ENCODE measurements around the gene NASP.

The NASP gene

DNA sequence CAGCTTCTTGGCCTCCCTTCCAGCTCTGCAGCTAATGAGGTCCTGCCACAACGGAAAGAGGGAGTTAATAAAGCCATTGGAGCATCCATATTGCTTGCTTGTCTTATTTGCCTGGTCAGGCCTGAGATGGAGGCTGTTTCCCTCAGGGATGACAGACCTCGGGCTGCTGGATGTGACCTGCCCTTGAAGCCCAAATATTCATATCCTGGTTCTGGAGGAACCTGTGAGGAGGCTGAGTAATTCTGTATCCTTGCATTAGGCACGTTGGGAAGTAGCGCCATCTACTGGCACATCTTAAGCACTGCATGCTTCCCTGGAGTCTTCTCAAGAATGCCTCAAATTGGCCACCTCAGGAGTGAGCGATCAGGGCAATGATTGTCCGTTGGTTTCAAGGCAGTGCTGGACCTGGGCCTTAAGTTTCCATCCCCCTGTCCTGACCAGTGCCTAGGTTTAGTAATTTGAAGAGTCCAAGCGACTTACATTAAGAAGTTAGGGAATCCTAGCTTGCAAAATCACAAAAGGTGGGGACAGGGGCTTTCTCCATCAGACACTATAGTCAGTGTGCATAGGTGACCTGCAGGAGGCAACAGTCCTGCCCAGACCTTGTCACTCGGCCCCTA, 13.8 kb upstream of the NASP start:
- no peak overlapping the region for H3K4me3 ChIP-seq (ENCODE audit: low read length)
- TF ChIP-seq, protein P1, sequence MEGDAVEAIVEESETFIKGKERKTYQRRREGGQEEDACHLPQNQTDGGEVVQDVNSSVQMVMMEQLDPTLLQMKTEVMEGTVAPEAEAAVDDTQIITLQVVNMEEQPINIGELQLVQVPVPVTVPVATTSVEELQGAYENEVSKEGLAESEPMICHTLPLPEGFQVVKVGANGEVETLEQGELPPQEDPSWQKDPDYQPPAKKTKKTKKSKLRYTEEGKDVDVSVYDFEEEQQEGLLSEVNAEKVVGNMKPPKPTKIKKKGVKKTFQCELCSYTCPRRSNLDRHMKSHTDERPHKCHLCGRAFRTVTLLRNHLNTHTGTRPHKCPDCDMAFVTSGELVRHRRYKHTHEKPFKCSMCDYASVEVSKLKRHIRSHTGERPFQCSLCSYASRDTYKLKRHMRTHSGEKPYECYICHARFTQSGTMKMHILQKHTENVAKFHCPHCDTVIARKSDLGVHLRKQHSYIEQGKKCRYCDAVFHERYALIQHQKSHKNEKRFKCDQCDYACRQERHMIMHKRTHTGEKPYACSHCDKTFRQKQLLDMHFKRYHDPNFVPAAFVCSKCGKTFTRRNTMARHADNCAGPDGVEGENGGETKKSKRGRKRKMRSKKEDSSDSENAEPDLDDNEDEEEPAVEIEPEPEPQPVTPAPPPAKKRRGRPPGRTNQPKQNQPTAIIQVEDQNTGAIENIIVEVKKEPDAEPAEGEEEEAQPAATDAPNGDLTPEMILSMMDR (conservative IDR thresholded peaks at IDR 0.05; ENCODE audit: low read length), result peak; percentile 99
- DNase-seq (ENCODE audit: low read depth), result peak; percentile 72

GRCh38 chr1:45570631-45571030, 13.2 kb upstream of the NASP start:
- DNase-seq (ENCODE audit: low read depth), result no peak
- TF ChIP-seq, protein P1 (conservative IDR thresholded peaks at IDR 0.05; ENCODE audit: low read length), result no peak
- no peak overlapping the region for H3K4me3 ChIP-seq (ENCODE audit: low read length)

GRCh38 chr1:45573231-45573804, 10.5 kb upstream of the NASP start:
- H3K4me3 ChIP-seq (ENCODE audit: low read length), result no peak overlapping the region
- TF ChIP-seq, protein P1 (conservative IDR thresholded peaks at IDR 0.05; ENCODE audit: low read length), result no peak

DNA sequence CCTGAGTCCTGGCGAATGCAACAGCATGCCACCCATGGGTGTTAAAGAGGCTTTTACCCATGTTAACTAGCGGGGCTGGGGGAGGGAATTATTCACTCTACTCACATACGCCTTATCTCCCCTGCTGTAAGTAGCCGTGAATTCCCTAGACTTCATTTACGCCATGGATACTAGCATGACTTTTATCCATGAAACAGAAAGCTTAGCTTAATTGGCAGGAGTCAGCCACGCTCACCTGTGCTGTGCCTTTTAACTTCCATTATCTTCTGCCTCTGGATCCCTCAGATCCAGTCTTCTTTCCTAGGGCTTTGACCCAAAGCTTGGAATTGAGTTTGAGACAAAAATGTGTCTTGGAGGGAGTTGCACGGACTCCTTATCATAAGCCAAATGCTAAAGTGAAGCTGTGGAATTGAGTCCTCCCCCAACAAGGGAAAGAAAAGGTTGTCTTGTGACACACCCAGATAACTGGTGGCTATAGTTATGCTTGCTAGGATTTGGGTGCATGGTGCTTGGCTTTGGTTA, 9.7 kb upstream of the NASP start:
- H3K4me3 ChIP-seq (ENCODE audit: low read length), result no peak overlapping the region
- no peak for DNase-seq (ENCODE audit: low read depth)
- TF ChIP-seq, protein P1 (conservative IDR thresholded peaks at IDR 0.05; ENCODE audit: low read length), result no peak

More at GRCh38 chr1:45573231-45573804, 10.5 kb upstream of the NASP start:
- no peak for DNase-seq (ENCODE audit: low read depth)

GRCh38 chr1:45583264-45583665, 576 bp upstream of the NASP start:
- peak; percentile 96 for DNase-seq (ENCODE audit: low read depth)
- TF ChIP-seq, protein P1 (conservative IDR thresholded peaks at IDR 0.05; ENCODE audit: low read length), result no peak
- peak overlapping the region; percentile 99 for H3K4me3 ChIP-seq (ENCODE audit: low read length)

- peak overlapping the region; percentile 99 for H3K4me3 ChIP-seq (ENCODE audit: low read length)
- TF ChIP-seq, protein P1 (conservative IDR thresholded peaks at IDR 0.05; ENCODE audit: low read length), result 0 out of 2 replicates have a peak, but pooled peaks have one; percentile 2
- peak; percentile 77 for DNase-seq (ENCODE audit: low read depth)
These were observed 689 bp downstream of the NASP start for GRCh38 chr1:45584351-45585109.

Measured in AG10803 (cell line).